Measurements from ENCODE around the gene LRTM2. TPM values are rescaled to one million over a fixed set of nuclear protein-coding genes. Genes with fewer than 3 reads are reported as not detected.

Gene LRTM2
- total and polyA plus RNA-seq, 2 of the 4 experiments (the other 2 are of a cell fraction) = not detected

DNA sequence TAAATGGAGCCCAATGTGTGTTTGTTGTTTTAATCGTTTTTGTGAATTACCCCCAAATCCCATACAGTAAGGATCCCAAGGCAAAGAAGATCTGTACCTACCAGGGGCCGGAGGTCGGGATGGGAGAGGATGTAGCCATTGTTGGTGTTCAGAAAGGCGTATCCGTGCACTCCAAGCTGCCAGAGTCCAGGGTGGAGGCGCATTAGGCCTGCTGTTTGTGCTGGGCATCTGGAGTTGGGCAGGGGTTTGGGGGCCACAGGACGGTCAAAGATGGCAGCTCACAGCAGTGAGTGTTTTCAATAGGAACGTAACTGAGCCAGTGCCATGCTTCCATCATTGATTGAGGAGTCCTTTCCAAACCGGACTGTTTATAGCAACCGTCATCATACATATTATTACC is 57.8 kb downstream of the LRTM2 start:
- Histone ChIP-seq H3K9me1 (ENCODE audit: insufficient read depth, low read length) (0 out of 2 replicates have a peak, but pooled peaks cover 3% of the 10 kb centered on the region), H3K18ac (ENCODE audit: low read depth, low read length) (no peak overlapping the region), H2AK9ac (replicated peaks; ENCODE audit: low read depth, low read length, poor library complexity) (no peak overlapping the region), H3K4me2 (ENCODE audit: low read depth, low read length) (no peak overlapping the region), H3K27me3 (ENCODE audit: control insufficient read depth, insufficient read depth, low read length) (peaks cover 75% of the 10 kb centered on the region), H3K27ac (ENCODE audit: insufficient read depth, low read length) (no peak overlapping the region), H4K5ac (ENCODE audit: low read depth, low read length) (no peak overlapping the region), H2BK15ac (ENCODE audit: low read depth, low read length) (no peak overlapping the region), H2BK120ac (ENCODE audit: low read depth, low read length) (no peak overlapping the region), H4K8ac (ENCODE audit: low read depth in 2 of 2, low read length in 2 of 2) (no peak overlapping the region), H4K20me1 (ENCODE audit: insufficient read depth, low read length) (no peaks in the 10 kb centered on the region), H3K4ac (ENCODE audit: low read depth, low read length) (no peak overlapping the region), H3K4me1 (ENCODE audit: control insufficient read depth, insufficient read depth, low read length) (no peaks in the 10 kb centered on the region), H3K14ac (replicated peaks; ENCODE audit: low read depth, low read length) (no peak overlapping the region), H3K79me1 (ENCODE audit: low read depth in 1 of 2, low read length in 2 of 2) (no peaks in the 10 kb centered on the region), H3K56ac (ENCODE audit: extremely low read depth, insufficient read depth, low read length) (no peak overlapping the region), H3K36me3 (ENCODE audit: control insufficient read depth, insufficient read depth, low read length) (no peaks in the 10 kb centered on the region), H4K91ac (ENCODE audit: insufficient read depth, low read depth, low read length) (no peak overlapping the region), H2AK5ac (ENCODE audit: low read depth, low read length) (no peak overlapping the region), H3K23ac (ENCODE audit: low read depth, low read length) (no peak overlapping the region), H3K4me3 (ENCODE audit: insufficient read depth, low read depth, low read length) (no peak overlapping the region), H2BK20ac (ENCODE audit: low read depth, low read length) (no peak overlapping the region), H3K9me3 (ENCODE audit: control insufficient read depth, insufficient read depth, low read length) (no peaks in the 10 kb centered on the region), H3K9ac (ENCODE audit: low read depth, low read length) (no peak overlapping the region), H2AFZ (replicated peaks; ENCODE audit: low read length, poor library complexity) (no peak overlapping the region), H2BK5ac (ENCODE audit: low read depth, low read length, poor library complexity, severe bottlenecking) (no peak overlapping the region)
- CTCF ChIA-PET = no interaction called here
- dilution Hi-C loops (cut with HindIII; ENCODE audit: low sequenced_read_pairs, unreplicated experiment) (no loop called here), in situ Hi-C loops (cut with MboI; ENCODE audit: low sequenced_read_pairs) (no loop called here), intact Hi-C loops (cut with micrococcal nuclease) (no loop called here)
- BruUV-seq (replicated peaks) = no TSS peak
- TF ChIP-seq ELK1 (IDR thresholded peaks at IDR 0.05; ENCODE audit: borderline replicate concordance, low read depth, low read length) = no peak
- TF ChIP-seq RFX5 (IDR thresholded peaks at IDR 0.05; ENCODE audit: low read depth, low read length) = no peak
- no peak for TF ChIP-seq RCOR1 (IDR thresholded peaks at IDR 0.05; ENCODE audit: insufficient replicate concordance, low read length)
- no peak for TF ChIP-seq POLR2A (IDR thresholded peaks at IDR 0.05; ENCODE audit: low read depth, low read length)
- TF ChIP-seq NFE2L2 (IDR thresholded peaks at IDR 0.05; ENCODE audit: low read depth, low read length) = no peak
- TF ChIP-seq CTCF (conservative IDR thresholded peaks at IDR 0.05; ENCODE audit: low read depth, low read length) = no peak
- no peak for TF ChIP-seq CEBPB (IDR thresholded peaks at IDR 0.05; ENCODE audit: low read depth, low read length)
- no peak for TF ChIP-seq MAFK (IDR thresholded peaks at IDR 0.05; ENCODE audit: low read depth, low read length)
- no peak for TF ChIP-seq BHLHE40 (IDR thresholded peaks at IDR 0.05; ENCODE audit: low read depth, low read length)
- no peak for TF ChIP-seq RAD21 (IDR thresholded peaks at IDR 0.05; ENCODE audit: low read length)
- no peak for TF ChIP-seq CHD1 (IDR thresholded peaks at IDR 0.05; ENCODE audit: low read depth, low read length)
- DNase-seq (no peak), ATAC-seq (ENCODE audit: low read depth) (no peak)
- WGBS, 2 experiments (ENCODE audit: extremely low coverage in 2 of 2, insufficient read length in 1 of 2) = 100% methylated on average over 2 of the region's 10 CpGs; no CpG with 5 or more reads in 1 of the 2 experiments
- POLR2A ChIA-PET (ENCODE audit: unreplicated experiment) = no interaction called here

Measured in IMR-90 (cell line).